GM19372 (cell line): ENCODE results near the gene P2RY13.

ENCODE experiments used
- ATAC-seq: cut with Tn5 transposase; IDR thresholded peaks from one replicate; pipeline ENCODE4 v1.9.1; 2021; ENCODE audit warnings: mild to moderate bottlenecking, low read depth, moderate library complexity; ENCODE audit not compliant: unreplicated experiment

Gene P2RY13

GRCh38 chr3:151322511-151322910 lies 6.8 kb downstream of the P2RY13 start:
- no peak for ATAC-seq

- no peak for ATAC-seq
Observed at GRCh38 chr3:151321526-151321925, 7.8 kb downstream of the P2RY13 start.

- ATAC-seq = no peak
Observed at GRCh38 chr3:151320131-151320530, 9.2 kb downstream of the P2RY13 start.

- ATAC-seq = no peak
Observed at GRCh38 chr3:151319628-151320027, 9.7 kb downstream of the P2RY13 start.

GRCh38 chr3:151318991-151319390 lies 10.4 kb downstream of the P2RY13 start:
- ATAC-seq = no peak

GRCh38 chr3:151318313-151318712 lies 11.0 kb downstream of the P2RY13 start:
- no peak for ATAC-seq

- no peak for ATAC-seq
Observed at GRCh38 chr3:151316267-151316991, 12.9 kb downstream of the P2RY13 start, which contains the start of gene GPR87. Gene GPR87, minus strand, starts transcription at chr3:151316820. Its CDS starts 16,720 bp downstream, at chr3:151300100.

GRCh38 chr3:151315846-151316245 lies 13.5 kb downstream of the P2RY13 start:
- no peak for ATAC-seq

GRCh38 chr3:151315136-151315535 lies 14.2 kb downstream of the P2RY13 start:
- no peak for ATAC-seq

- ATAC-seq = no peak
Observed at GRCh38 chr3:151314593-151314992, 14.8 kb downstream of the P2RY13 start.

GRCh38 chr3:151314137-151314536 lies 15.2 kb downstream of the P2RY13 start:
- no peak for ATAC-seq

GRCh38 chr3:151312972-151313371 lies 16.4 kb downstream of the P2RY13 start:
- no peak for ATAC-seq

- no peak for ATAC-seq
Observed at GRCh38 chr3:151309566-151309965, 19.8 kb downstream of the P2RY13 start.

GRCh38 chr3:151307583-151308488 lies 21.5 kb downstream of the P2RY13 start:
- no peak for ATAC-seq

GRCh38 chr3:151307131-151307530 lies 22.2 kb downstream of the P2RY13 start:
- ATAC-seq = no peak

- ATAC-seq = no peak
Observed at GRCh38 chr3:151306168-151306810, 23.1 kb downstream of the P2RY13 start.

GRCh38 chr3:151305775-151306151 lies 23.6 kb downstream of the P2RY13 start:
- ATAC-seq = no peak

GRCh38 chr3:151305060-151305774 lies 24.1 kb downstream of the P2RY13 start:
- no peak for ATAC-seq

GRCh38 chr3:151303751-151304150 lies 25.6 kb downstream of the P2RY13 start:
- no peak for ATAC-seq

- ATAC-seq = no peak
Observed at GRCh38 chr3:151301787-151302186, 27.6 kb downstream of the P2RY13 start.
